Measurements from ENCODE around the gene OTUB1. TPM values are rescaled to one million over a fixed set of nuclear protein-coding genes. Genes with fewer than 3 reads are reported as not detected.

Gene OTUB1
- total and polyA plus RNA-seq, 5 donors = 44.9 to 62.4 (median 52.9) TPM

- Histone ChIP-seq H3K4me3 (ENCODE audit: low read length) (no peak overlapping the region), H3K9me3 (ENCODE audit: control insufficient read depth, low read length) (no peaks in the 10 kb centered on the region), H3K4me1 (ENCODE audit: control insufficient read depth, insufficient read depth, low read length) (peaks cover 4% of the 10 kb centered on the region), H3K27ac (ENCODE audit: low read length) (no peak overlapping the region), H3K27me3 (ENCODE audit: control insufficient read depth, insufficient read depth) (no peaks in the 10 kb centered on the region)
- DNase-seq = no peak
- WGBS = 79% methylated on average over 11 of the region's 11 CpGs
- ATAC-seq = no peak
- intact Hi-C loops (cut with DNase I) = loop anchor here in 1 of 4 donors (2.0 kb wide), 1 partner anchor 155 kb away; no protein-coding TSS in a partner anchor
Observed at GRCh38 chr11:63997801-63998337, 11.6 kb downstream of the OTUB1 start.

- 71% methylated on average over 54 of the region's 54 CpGs for WGBS
- no peaks in the 10 kb centered on the region for H3K27me3 ChIP-seq (ENCODE audit: control insufficient read depth, insufficient read depth)
- H3K4me1 ChIP-seq (ENCODE audit: control insufficient read depth, insufficient read depth, low read length) = peaks cover 4% of the 10 kb centered on the region
- ATAC-seq = peak; percentile 3 to 4
- H3K4me3 ChIP-seq (ENCODE audit: low read length) = no peak overlapping the region
- peak in 1 of 3 donors; percentile 78 for DNase-seq
- no peaks in the 10 kb centered on the region for H3K9me3 ChIP-seq (ENCODE audit: control insufficient read depth, low read length)
- H3K27ac ChIP-seq (ENCODE audit: low read length) = no peak overlapping the region
- intact Hi-C loops (cut with DNase I) = loop anchor here in 1 of 4 donors (2.0 kb wide), 1 partner anchor 154 kb away; no protein-coding TSS in a partner anchor
Observed at GRCh38 chr11:63998558-63999348, 12.5 kb downstream of the OTUB1 start.

DNA sequence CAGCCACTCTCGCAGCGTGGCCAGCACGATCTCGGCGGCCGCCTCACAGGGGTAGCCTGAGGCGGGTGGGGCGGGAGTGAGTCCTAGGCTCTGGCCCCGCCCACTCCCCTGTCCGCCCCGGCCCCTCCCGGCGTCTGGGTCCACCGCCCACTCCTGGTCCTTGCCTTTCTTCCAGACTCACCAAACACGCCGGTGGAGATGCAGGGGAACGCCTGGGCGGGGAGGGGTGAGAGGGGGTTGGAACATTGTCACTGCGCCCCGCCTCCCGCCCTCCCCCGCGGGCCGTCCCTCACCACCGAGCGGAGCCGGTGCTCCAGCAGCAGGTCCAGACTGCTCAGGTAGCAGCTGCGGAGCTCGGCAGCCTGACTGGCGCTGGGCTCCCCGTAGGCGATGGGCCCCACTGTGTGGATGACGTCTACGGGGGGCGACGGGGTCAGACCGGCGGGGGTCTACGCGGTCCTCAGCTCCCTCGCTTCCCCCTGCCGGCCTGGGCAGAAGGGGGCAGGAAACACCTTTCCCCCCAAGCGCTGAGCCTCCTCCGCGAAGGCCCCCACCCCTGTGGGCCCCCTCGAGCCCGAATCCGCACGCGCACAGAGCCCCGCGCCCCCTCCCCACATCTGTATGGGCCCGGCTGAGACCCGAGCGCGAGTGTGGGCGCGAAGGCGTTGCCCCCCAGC lies 13.2 kb downstream of the OTUB1 start:
- Histone ChIP-seq H3K27ac (ENCODE audit: low read length) (no peak overlapping the region), H3K9me3 (ENCODE audit: control insufficient read depth, low read length) (no peaks in the 10 kb centered on the region), H3K27me3 (ENCODE audit: control insufficient read depth, insufficient read depth) (no peaks in the 10 kb centered on the region), H3K4me1 (ENCODE audit: control insufficient read depth, insufficient read depth, low read length) (peaks cover 4% of the 10 kb centered on the region), H3K4me3 (ENCODE audit: low read length) (no peak overlapping the region)
- intact Hi-C loops (cut with DNase I) = loop anchor here (1.0 to 2.0 kb wide), 4 partner anchors 149 to 153 kb away; no protein-coding TSS in a partner anchor
- 7% methylated on average over 59 of the region's 59 CpGs for WGBS
- ATAC-seq = peak; percentile 37 to 60
- peak; percentile 72 to 86 (median 83) for DNase-seq

DNA sequence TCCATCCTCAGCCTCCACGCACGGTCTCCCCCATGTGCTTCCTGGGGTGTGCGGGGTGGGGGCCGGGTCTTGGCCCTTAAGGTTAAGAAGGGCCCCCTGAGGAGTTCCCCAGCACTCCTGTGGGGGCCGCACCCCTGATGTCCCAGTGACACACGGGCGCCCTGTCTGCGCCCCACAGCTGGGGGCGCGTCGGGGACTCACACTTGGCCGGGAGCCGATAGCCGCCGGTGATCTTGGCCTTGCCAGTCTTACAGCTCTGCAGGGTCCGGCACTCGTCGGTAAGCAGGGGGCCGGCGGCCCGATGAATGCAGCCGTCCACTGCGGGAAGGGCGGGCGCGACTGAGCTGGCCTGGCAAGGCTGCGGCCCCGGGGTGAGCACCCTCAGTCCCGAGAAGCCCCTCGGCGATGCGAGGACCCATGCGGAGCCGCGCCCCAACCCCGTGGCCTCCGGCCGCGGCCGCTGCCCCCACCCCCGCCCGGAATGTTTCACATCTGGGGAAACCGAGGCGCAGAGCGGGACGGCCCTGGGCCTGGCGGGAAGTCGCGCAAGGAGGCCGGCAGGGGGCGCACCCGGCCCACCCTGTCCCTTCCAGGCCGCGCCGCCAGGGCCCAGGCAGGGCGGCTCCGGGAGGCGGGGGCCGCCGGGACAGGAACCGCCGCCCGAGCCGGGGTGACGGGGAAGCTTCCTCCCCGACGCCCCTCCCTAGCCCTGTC lies 13.9 kb downstream of the OTUB1 start:
- H3K27ac ChIP-seq (ENCODE audit: low read length) = no peak overlapping the region
- ATAC-seq (peak; percentile 84 to 89), DNase-seq (peak; percentile 72 to 91 (median 90))
- H3K4me1 ChIP-seq (ENCODE audit: control insufficient read depth, insufficient read depth, low read length) = peaks cover 4% of the 10 kb centered on the region
- no peaks in the 10 kb centered on the region for H3K27me3 ChIP-seq (ENCODE audit: control insufficient read depth, insufficient read depth)
- H3K9me3 ChIP-seq (ENCODE audit: control insufficient read depth, low read length) = no peaks in the 10 kb centered on the region
- WGBS = 1% methylated on average over 67 of the region's 67 CpGs
- peak overlapping the region; percentile 37 for H3K4me3 ChIP-seq (ENCODE audit: low read length)
- intact Hi-C loops (cut with DNase I) = loop anchor here in 3 of 4 donors (1.0 to 2.0 kb wide), 3 partner anchors 148 to 151 kb away; no protein-coding TSS in a partner anchor

DNA sequence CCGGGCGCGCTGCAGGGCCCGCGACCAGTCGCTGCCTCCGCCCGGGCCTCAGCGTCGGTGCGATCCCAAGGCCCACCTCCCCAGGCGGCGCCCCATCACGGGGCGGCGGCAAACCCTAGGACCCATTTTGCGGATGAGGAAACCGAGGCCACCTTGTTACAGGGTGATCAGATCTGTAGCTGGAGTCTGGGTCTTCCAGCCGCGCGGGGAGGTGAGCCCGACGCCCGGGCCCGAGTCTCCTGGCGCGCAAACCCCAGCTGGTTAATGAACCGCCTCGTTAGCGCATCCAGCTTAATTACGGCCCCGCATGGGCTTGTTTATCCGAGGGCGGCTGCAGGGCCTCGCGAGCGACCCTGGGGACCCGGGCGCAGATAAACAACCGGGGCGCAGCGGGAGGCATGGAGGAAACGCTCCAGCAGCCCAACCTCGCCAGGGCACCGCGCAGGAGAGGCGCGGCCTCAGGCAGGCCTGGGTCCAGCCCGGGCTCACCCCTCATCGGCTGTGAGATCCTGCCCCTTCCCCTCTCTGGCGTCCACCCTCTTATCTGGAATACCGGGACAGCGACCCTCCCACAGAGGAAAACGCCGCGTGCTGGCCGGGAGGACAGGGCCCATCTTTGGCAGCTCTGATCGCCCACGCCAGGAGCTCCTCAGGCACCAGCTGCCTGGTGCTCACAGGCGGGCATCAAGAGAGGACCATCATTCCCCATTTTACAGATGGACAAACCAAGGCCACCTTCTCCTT lies 14.7 kb downstream of the OTUB1 start:
- Histone ChIP-seq H3K4me1 (ENCODE audit: control insufficient read depth, insufficient read depth, low read length) (peaks cover 4% of the 10 kb centered on the region), H3K9me3 (ENCODE audit: control insufficient read depth, low read length) (no peaks in the 10 kb centered on the region), H3K27ac (ENCODE audit: low read length) (no peak overlapping the region), H3K27me3 (ENCODE audit: control insufficient read depth, insufficient read depth) (no peaks in the 10 kb centered on the region), H3K4me3 (ENCODE audit: low read length) (peak overlapping the region; percentile 37)
- WGBS = 17% methylated on average over 60 of the region's 60 CpGs
- ATAC-seq = peak in 1 of 2 donors; percentile 6
- intact Hi-C loops (cut with DNase I) = loop anchor here in 3 of 4 donors (1.0 to 2.0 kb wide), 3 partner anchors 147 to 150 kb away; no protein-coding TSS in a partner anchor
- DNase-seq = peak in 1 of 3 donors; percentile 73

GRCh38 chr11:64001484-64002420 lies 15.5 kb downstream of the OTUB1 start:
- 48% methylated on average over 23 of the region's 23 CpGs for WGBS
- intact Hi-C loops (cut with DNase I) = loop anchor here in 2 of 4 donors (2.0 kb wide), 2 partner anchors 147 to 149 kb away; no protein-coding TSS in a partner anchor
- no peaks in the 10 kb centered on the region for H3K9me3 ChIP-seq (ENCODE audit: control insufficient read depth, low read length)
- H3K4me1 ChIP-seq (ENCODE audit: control insufficient read depth, insufficient read depth, low read length) = peaks cover 4% of the 10 kb centered on the region
- H3K27ac ChIP-seq (ENCODE audit: low read length) = no peak overlapping the region
- ATAC-seq = no peak
- H3K4me3 ChIP-seq (ENCODE audit: low read length) = no peak overlapping the region
- H3K27me3 ChIP-seq (ENCODE audit: control insufficient read depth, insufficient read depth) = no peaks in the 10 kb centered on the region
- DNase-seq = peak in 2 of 3 donors; percentile 77 to 79

GRCh38 chr11:64003807-64004589 lies 17.8 kb downstream of the OTUB1 start:
- 59% methylated on average over 23 of the region's 23 CpGs for WGBS
- intact Hi-C loops (cut with DNase I) = no loop called here
- H3K4me1 ChIP-seq (ENCODE audit: control insufficient read depth, insufficient read depth, low read length) = peaks cover 8% of the 10 kb centered on the region

GRCh38 chr11:64004590-64004984 lies 18.3 kb downstream of the OTUB1 start:
- Histone ChIP-seq H3K27me3 (ENCODE audit: control insufficient read depth, insufficient read depth) (no peaks in the 10 kb centered on the region), H3K27ac (ENCODE audit: low read length) (no peak overlapping the region), H3K4me3 (ENCODE audit: low read length) (no peak overlapping the region), H3K4me1 (ENCODE audit: control insufficient read depth, insufficient read depth, low read length) (peaks cover 7% of the 10 kb centered on the region), H3K9me3 (ENCODE audit: control insufficient read depth, low read length) (no peaks in the 10 kb centered on the region)
- DNase-seq (no peak), ATAC-seq (no peak)
- intact Hi-C loops (cut with DNase I) = no loop called here
- 76% methylated on average over 4 of the region's 4 CpGs for WGBS

More at GRCh38 chr11:64003807-64004589, 17.8 kb downstream of the OTUB1 start:
- DNase-seq (no peak), ATAC-seq (no peak)
- Histone ChIP-seq H3K27ac (ENCODE audit: low read length) (no peak overlapping the region), H3K9me3 (ENCODE audit: control insufficient read depth, low read length) (no peaks in the 10 kb centered on the region), H3K4me3 (ENCODE audit: low read length) (no peak overlapping the region), H3K27me3 (ENCODE audit: control insufficient read depth, insufficient read depth) (no peaks in the 10 kb centered on the region)

DNA sequence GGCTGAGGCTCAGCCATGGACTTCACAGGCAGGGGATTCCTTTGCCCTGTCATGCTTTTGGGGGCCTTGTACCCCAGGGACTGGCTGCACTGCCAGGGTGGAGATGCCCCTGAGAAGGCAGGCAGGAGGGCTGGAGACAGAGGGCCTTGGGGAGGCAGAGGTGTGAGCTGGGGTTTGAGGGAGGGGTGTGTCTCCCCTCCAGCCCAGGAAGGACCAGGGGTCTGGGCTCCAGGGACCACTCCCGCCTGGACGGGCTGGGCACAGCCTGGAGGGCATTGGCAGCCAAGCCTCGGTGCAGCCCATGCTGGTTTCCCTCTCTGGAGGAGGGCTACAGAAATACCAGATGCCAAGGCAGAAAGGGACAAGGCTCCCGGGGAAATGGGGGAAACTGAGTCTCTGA lies 19.5 kb downstream of the OTUB1 start:
- ATAC-seq = no peak
- 85% methylated on average over 4 of the region's 4 CpGs for WGBS
- H3K9me3 ChIP-seq (ENCODE audit: control insufficient read depth, low read length) = no peaks in the 10 kb centered on the region
- no peak for DNase-seq
- no peaks in the 10 kb centered on the region for H3K27me3 ChIP-seq (ENCODE audit: control insufficient read depth, insufficient read depth)
- H3K27ac ChIP-seq (ENCODE audit: low read length) = no peak overlapping the region
- H3K4me3 ChIP-seq (ENCODE audit: low read length) = no peak overlapping the region
- intact Hi-C loops (cut with DNase I) = no loop called here
- H3K4me1 ChIP-seq (ENCODE audit: control insufficient read depth, insufficient read depth, low read length) = peaks cover 4% of the 10 kb centered on the region
